ENCODE data around the gene CUX1. TPM values are rescaled to one million over a fixed set of nuclear protein-coding genes. Genes with fewer than 3 reads are reported as not detected.

The CUX1 gene
- total RNA-seq, 3 donors from 2014 or later: 85.2 to 167 (median 120) TPM

DNA sequence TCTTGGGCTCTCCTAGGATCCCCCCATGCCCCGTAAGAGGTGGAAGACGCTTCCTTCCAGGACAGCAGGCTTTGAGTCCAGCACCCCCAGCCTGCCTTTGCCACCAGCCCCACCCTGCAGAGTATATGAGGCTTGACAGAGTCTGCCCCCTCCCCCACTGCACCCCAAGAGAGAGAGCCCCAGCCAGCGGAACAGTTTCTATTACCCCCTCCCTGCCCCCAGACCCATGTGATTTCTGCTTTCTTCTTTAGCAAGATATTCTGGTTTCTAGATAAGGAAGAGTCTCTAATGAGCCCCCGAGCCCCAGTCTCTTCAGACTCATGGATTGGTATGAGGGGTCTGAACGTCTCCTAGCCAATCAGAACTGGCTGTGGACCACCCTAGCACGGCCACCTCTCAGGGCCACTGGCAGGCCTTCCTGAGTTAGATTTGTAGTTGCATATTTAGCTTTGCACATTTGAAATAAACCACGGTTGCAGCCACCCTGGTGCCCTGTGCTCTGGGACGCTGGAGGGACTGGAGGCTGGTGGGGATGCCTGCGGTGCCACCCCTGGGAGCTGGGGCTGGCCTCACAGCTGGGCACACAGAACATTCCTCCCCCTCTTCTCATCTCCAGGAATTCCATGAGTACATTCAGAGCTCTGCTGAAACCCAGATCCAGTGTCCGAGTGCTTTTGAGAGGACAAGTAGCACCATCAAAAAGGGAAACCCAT lies 466.2 kb downstream of the CUX1 start:
- DNase-seq: no peak
- intact Hi-C loops (cut with DNase I, micrococcal nuclease): loop anchor here (5.0 to 10.0 kb wide), 2 partner anchors 104 to 111 kb away; partner anchors contain the start of gene PRKRIP1 (in 1 of the 2)
- no peak for ATAC-seq

DNA sequence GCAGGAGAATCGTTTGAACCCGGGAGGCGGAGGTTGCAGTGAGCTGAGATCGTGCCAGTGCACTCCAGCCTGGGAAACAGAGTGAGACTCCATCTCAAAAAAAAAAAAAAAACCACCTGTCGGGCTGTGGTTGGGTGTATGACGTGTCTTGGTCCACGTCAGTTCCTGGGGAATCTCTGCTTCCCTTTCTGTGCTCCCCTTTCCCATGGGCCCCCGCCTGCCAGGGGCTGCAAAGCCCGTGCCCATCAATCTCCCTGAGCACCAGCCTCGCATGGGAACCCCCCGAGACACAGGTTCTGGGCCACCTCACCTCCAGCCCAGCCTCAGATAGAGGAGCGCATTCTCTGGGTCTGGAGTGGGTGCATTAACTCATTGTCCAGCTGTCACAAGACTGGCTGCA lies 467.0 kb downstream of the CUX1 start:
- peaks cover 21% of the 10 kb centered on the region for H3K4me1 ChIP-seq (ENCODE audit: low read depth)
- intact Hi-C loops (cut with DNase I, micrococcal nuclease): loop anchor here (5.0 to 10.0 kb wide), 2 partner anchors 103 to 110 kb away; partner anchors contain the start of gene PRKRIP1 (in 1 of the 2)

More for the DNA sequence above, 466.2 kb downstream of the CUX1 start:
- peaks cover 21% of the 10 kb centered on the region for H3K4me1 ChIP-seq (ENCODE audit: low read depth)
- TF ChIP-seq, protein P1, sequence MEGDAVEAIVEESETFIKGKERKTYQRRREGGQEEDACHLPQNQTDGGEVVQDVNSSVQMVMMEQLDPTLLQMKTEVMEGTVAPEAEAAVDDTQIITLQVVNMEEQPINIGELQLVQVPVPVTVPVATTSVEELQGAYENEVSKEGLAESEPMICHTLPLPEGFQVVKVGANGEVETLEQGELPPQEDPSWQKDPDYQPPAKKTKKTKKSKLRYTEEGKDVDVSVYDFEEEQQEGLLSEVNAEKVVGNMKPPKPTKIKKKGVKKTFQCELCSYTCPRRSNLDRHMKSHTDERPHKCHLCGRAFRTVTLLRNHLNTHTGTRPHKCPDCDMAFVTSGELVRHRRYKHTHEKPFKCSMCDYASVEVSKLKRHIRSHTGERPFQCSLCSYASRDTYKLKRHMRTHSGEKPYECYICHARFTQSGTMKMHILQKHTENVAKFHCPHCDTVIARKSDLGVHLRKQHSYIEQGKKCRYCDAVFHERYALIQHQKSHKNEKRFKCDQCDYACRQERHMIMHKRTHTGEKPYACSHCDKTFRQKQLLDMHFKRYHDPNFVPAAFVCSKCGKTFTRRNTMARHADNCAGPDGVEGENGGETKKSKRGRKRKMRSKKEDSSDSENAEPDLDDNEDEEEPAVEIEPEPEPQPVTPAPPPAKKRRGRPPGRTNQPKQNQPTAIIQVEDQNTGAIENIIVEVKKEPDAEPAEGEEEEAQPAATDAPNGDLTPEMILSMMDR (IDR thresholded peaks at IDR 0.05): no peak
- H3K9me3 ChIP-seq: no peaks in the 10 kb centered on the region
- H3K36me3 ChIP-seq (ENCODE audit: low read depth): no peaks in the 10 kb centered on the region
- H3K4me3 ChIP-seq: no peak overlapping the region

GRCh38 chr7:102284891-102285539 lies 467.6 kb downstream of the CUX1 start:
- Histone ChIP-seq H3K9me3 (no peaks in the 10 kb centered on the region), H3K4me3 (no peak overlapping the region), H3K4me1 (ENCODE audit: low read depth) (peaks cover 21% of the 10 kb centered on the region), H3K36me3 (ENCODE audit: low read depth) (no peaks in the 10 kb centered on the region)
- DNase-seq: peak; percentile 46 to 83 (median 59)
- TF ChIP-seq, protein P1 (IDR thresholded peaks at IDR 0.05): no peak
- no peak for ATAC-seq
- intact Hi-C loops (cut with DNase I, micrococcal nuclease): loop anchor here (5.0 to 10.0 kb wide), 2 partner anchors 102 to 110 kb away; partner anchors contain the start of gene PRKRIP1 (in 1 of the 2)

More for the DNA sequence above, 467.0 kb downstream of the CUX1 start:
- Histone ChIP-seq H3K9me3 (no peaks in the 10 kb centered on the region), H3K4me3 (no peak overlapping the region), H3K36me3 (ENCODE audit: low read depth) (no peaks in the 10 kb centered on the region)
- no peak for DNase-seq
- ATAC-seq: no peak
- TF ChIP-seq, protein P1 (IDR thresholded peaks at IDR 0.05): no peak

GRCh38 chr7:102285540-102286236 lies 468.3 kb downstream of the CUX1 start:
- no peak for DNase-seq
- no peak for ATAC-seq
- Histone ChIP-seq H3K4me1 (ENCODE audit: low read depth) (peaks cover 21% of the 10 kb centered on the region), H3K4me3 (no peak overlapping the region), H3K9me3 (no peaks in the 10 kb centered on the region), H3K36me3 (ENCODE audit: low read depth) (no peaks in the 10 kb centered on the region)
- intact Hi-C loops (cut with DNase I, micrococcal nuclease): loop anchor here in 1 of 2 donors (10.0 kb wide), 1 partner anchor 109 kb away; the partner anchor contains the start of gene PRKRIP1
- TF ChIP-seq, protein P1 (IDR thresholded peaks at IDR 0.05): no peak

All from mucosa of descending colon (tissue), 3 donors.